Nephron progenitor cell (in vitro differentiated cells): ENCODE data around the gene TBCE.

Source experiments
- DNase-seq: peaks from one replicate; pipeline ENCODE4 v3.0.0; 2021
- H3K27ac Mint-ChIP-seq: 2 replicates; pipeline ENCODE4 v1.8.0; 2021; ENCODE audit warnings: mild to moderate bottlenecking, moderate library complexity, mixed read lengths
- H3K27me3 Mint-ChIP-seq: 2 replicates; pipeline ENCODE4 v1.8.0; 2021; ENCODE audit warnings: mild to moderate bottlenecking, low read depth, mixed read lengths; ENCODE audit not compliant: poor library complexity
- H3K36me3 Mint-ChIP-seq: 2 replicates; pipeline ENCODE4 v1.8.0; 2021; ENCODE audit warnings: low read depth, mixed read lengths
- H3K4me1 Mint-ChIP-seq: 2 replicates; pipeline ENCODE4 v1.8.0; 2021; ENCODE audit warnings: mixed read lengths
- H3K4me3 Mint-ChIP-seq: 2 replicates; pipeline ENCODE4 v1.8.0; 2021; ENCODE audit warnings: mild to moderate bottlenecking, moderate library complexity, mixed read lengths
- H3K9me3 Mint-ChIP-seq: 2 replicates; pipeline ENCODE4 v1.8.0; 2021; ENCODE audit warnings: mild to moderate bottlenecking, moderate library complexity, mixed read lengths
- CTCF ChIP-seq: fragments of 200-600 bp; sonication (generic); IDR thresholded peaks from 2 replicates; pipeline ENCODE4 v1.5.0; 2021; ENCODE audit warnings: antibody characterized with exemption

The TBCE gene

GRCh38 chr1:235330918-235331285, 36.3 kb upstream of the TBCE start:
- Mint-ChIP-seq H3K4me1 (peaks cover 11% of the 10 kb centered on the region), H3K9me3 (no peaks in the 10 kb centered on the region), H3K27me3 (no peaks in the 10 kb centered on the region), H3K27ac (peak overlapping the region; percentile 80), H3K36me3 (peaks cover 30% of the 10 kb centered on the region), H3K4me3 (no peak overlapping the region)
- no peak for DNase-seq
- no peak for TF ChIP-seq CTCF

DNA sequence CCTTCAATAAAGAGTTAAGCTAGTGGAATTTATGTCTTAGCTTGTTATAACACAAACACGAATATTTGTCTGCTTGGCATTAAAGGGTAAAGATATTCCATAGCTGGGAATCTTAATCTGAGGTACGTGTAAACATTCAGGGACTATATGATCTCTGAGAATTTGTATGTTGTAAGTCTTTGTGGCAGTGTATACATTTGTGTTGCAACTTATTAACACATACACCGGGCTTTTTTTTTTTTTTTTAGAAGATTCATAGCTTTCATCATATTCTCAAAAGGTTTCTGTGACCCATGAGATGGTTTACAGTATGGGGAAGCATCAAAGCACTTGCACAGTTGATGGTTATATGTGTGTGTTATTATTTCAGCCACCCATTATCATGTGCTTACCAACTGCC, 35.8 kb upstream of the TBCE start:
- TF ChIP-seq CTCF: no peak
- Mint-ChIP-seq H3K36me3 (peaks cover 30% of the 10 kb centered on the region), H3K9me3 (no peaks in the 10 kb centered on the region), H3K4me3 (no peak overlapping the region), H3K4me1 (peaks cover 6% of the 10 kb centered on the region), H3K27me3 (no peaks in the 10 kb centered on the region), H3K27ac (peak overlapping the region; percentile 80)
- DNase-seq: no peak

DNA sequence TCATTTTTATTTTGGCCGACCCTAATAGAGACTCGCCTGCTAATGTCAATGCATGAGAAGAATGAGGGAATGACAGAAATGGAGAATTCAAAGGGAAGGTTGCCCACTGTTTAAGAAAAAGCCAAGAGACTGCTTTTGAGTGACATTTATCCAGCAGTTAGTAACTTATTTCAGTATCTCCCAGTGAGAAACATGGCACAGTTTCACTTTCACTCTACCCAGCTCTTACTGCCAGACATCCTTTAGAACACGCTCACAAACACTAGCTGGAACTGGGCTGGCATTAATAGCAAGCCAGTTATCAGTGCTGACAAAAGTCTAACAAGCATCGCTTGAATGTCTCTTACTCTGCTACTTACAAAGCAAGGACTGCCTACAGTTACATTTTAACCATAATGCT, 30.3 kb upstream of the TBCE start:
- H3K9me3 Mint-ChIP-seq: no peaks in the 10 kb centered on the region
- no peaks in the 10 kb centered on the region for H3K4me1 Mint-ChIP-seq
- TF ChIP-seq CTCF: no peak
- peaks cover 61% of the 10 kb centered on the region for H3K36me3 Mint-ChIP-seq
- DNase-seq: no peak
- H3K4me3 Mint-ChIP-seq: no peak overlapping the region
- no peaks in the 10 kb centered on the region for H3K27me3 Mint-ChIP-seq
- H3K27ac Mint-ChIP-seq: peak overlapping the region; percentile 47

- H3K27ac Mint-ChIP-seq: peak overlapping the region; percentile 93
- no peaks in the 10 kb centered on the region for H3K9me3 Mint-ChIP-seq
- no peaks in the 10 kb centered on the region for H3K4me1 Mint-ChIP-seq
- no peak overlapping the region for H3K4me3 Mint-ChIP-seq
- no peak for DNase-seq
- peaks cover 71% of the 10 kb centered on the region for H3K36me3 Mint-ChIP-seq
- no peak for TF ChIP-seq CTCF
- H3K27me3 Mint-ChIP-seq: no peaks in the 10 kb centered on the region
Observed at GRCh38 chr1:235339746-235340145, 27.5 kb upstream of the TBCE start.

- no peak for DNase-seq
- no peak overlapping the region for H3K4me3 Mint-ChIP-seq
- peaks cover 76% of the 10 kb centered on the region for H3K36me3 Mint-ChIP-seq
- H3K27ac Mint-ChIP-seq: no peak overlapping the region
- H3K4me1 Mint-ChIP-seq: peaks cover 4% of the 10 kb centered on the region
- no peak for TF ChIP-seq CTCF
- no peaks in the 10 kb centered on the region for H3K27me3 Mint-ChIP-seq
- no peaks in the 10 kb centered on the region for H3K9me3 Mint-ChIP-seq
Observed at GRCh38 chr1:235341334-235341733, 25.9 kb upstream of the TBCE start.

- no peak for DNase-seq
- peaks cover 77% of the 10 kb centered on the region for H3K36me3 Mint-ChIP-seq
Observed at GRCh38 chr1:235342039-235342438, 25.2 kb upstream of the TBCE start.

More at GRCh38 chr1:235342039-235342438, 25.2 kb upstream of the TBCE start:
- no peaks in the 10 kb centered on the region for H3K9me3 Mint-ChIP-seq
- H3K4me3 Mint-ChIP-seq: no peak overlapping the region
- H3K4me1 Mint-ChIP-seq: peaks cover 4% of the 10 kb centered on the region
- no peak overlapping the region for H3K27ac Mint-ChIP-seq
- no peaks in the 10 kb centered on the region for H3K27me3 Mint-ChIP-seq
- no peak for TF ChIP-seq CTCF
